GM10266 (cell line): ENCODE data around the gene MIPEP.

ENCODE experiments used
- DNase-seq: peaks from one replicate; pipeline ENCODE4 v3.0.0; 2012; ENCODE audit errors: extremely low spot score
- TF ChIP-seq, protein P1 (sequence below): IDR thresholded peaks from 2 replicates; pipeline ENCODE4 v1.5.1; 2012; ENCODE audit warnings: mild to moderate bottlenecking, low read depth; ENCODE audit not compliant: control insufficient read depth, insufficient read depth; ENCODE audit errors: missing control alignments

MIPEP gene

GRCh38 chr13:23699271-23699670 lies 189.9 kb downstream of the MIPEP start:
- TF ChIP-seq, protein P1, sequence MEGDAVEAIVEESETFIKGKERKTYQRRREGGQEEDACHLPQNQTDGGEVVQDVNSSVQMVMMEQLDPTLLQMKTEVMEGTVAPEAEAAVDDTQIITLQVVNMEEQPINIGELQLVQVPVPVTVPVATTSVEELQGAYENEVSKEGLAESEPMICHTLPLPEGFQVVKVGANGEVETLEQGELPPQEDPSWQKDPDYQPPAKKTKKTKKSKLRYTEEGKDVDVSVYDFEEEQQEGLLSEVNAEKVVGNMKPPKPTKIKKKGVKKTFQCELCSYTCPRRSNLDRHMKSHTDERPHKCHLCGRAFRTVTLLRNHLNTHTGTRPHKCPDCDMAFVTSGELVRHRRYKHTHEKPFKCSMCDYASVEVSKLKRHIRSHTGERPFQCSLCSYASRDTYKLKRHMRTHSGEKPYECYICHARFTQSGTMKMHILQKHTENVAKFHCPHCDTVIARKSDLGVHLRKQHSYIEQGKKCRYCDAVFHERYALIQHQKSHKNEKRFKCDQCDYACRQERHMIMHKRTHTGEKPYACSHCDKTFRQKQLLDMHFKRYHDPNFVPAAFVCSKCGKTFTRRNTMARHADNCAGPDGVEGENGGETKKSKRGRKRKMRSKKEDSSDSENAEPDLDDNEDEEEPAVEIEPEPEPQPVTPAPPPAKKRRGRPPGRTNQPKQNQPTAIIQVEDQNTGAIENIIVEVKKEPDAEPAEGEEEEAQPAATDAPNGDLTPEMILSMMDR, result no peak
- DNase-seq, result no peak

GRCh38 chr13:23697772-23698313 lies 191.4 kb downstream of the MIPEP start:
- DNase-seq, result no peak
- TF ChIP-seq, protein P1, result no peak

DNA sequence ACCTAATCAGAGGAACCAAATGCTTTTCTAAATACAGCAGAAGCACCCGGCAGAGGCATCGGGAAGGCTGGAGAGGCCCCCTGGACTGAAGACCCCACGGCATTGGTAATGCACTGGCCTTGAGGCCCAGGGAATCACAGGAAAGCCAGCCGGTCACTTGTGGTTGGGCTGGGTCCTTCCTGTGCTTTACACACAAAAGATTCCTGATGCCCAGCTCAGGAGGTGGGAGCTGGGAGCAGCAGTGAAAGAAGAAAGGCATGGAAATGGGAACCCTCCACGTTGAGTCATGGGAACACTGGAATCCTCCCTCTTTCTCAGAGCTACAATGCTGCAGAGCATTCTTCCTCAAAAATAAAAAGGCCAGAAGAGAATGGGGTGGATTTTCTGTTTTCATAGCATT lies 192.6 kb downstream of the MIPEP start:
- DNase-seq, result no peak
- TF ChIP-seq, protein P1, result no peak

DNA sequence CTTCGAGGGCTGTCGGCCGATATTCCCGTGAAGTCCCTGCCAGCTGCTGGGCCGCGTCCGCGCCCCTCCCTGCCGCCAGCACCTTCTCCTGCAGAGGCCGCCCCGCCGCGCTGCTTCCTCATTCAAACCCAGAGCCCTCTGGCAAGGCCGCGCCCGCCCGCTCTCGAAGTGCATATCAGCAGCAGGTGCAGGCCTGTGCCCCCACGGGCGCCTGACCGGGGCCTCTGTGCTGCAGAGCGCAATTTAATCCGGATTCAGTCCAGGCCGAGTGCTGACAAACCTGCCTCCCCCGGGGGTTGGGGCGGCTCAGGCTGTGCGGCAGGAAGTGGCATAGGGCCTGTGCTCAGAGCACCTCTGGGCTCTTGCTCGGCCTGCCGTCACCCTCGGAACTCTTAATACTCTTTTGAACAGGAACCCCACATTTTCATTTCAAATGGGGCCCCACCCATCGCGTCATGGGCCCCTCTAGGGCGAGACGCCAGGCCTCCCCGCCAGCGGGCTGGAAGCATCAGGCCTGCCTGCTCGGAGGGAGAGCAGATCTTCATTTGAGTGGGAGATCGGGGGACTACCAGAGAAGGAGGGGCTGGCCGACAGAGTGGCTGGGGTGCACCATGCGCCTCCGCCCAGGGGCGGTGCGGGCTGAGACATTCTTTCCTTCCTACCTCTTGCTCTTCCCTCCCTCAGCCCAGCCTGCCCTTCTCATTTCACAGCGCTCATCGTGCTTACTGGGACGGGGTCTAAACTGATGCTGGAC lies 193.3 kb downstream of the MIPEP start:
- peak; percentile 72 for DNase-seq
- TF ChIP-seq, protein P1, result no peak

GRCh38 chr13:23695196-23695595 lies 194.0 kb downstream of the MIPEP start:
- no peak for DNase-seq
- TF ChIP-seq, protein P1, result no peak

DNA sequence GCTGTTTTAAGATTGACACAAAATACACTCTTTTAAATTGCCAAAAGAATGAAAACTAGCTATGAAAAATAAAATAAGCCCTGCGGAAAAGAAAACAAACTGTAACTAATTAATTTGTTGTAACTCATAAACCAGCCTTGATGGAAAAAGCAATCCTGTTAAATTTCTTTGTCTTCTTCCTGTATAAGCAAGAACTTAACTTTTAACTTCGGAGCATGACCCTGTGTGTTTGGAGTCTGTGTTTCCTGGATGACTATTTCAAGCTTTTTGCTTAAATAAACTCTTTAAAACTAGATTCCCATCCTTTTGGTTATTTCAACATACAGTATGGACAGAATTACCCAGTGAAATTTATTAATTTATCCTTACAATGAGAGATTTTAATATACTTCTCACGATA lies 196.4 kb downstream of the MIPEP start:
- no peak for DNase-seq
- TF ChIP-seq, protein P1, result no peak

DNA sequence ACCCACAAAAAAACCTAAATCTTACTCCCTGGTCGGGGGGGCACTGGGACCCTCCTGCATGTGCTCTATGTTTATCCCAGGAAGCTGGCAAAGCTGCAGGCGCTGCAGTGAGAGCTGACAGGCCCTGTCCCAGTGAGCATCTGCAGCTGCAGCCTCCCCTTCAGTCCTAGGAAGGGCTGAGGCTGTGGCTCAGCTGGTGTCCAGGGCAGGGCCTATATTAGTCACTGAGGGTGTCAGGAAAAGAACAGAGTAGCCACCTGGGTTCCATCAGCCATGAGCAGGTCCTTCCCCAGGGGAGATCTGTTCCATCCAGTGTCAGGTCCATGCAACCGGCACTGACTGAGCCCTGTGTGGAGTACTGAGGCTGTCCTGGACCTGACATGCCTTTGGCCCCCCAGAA lies 198.5 kb downstream of the MIPEP start:
- DNase-seq, result no peak
- TF ChIP-seq, protein P1, result no peak
